Measurements from ENCODE around the gene FBLN1. TPM values are rescaled to one million over a fixed set of nuclear protein-coding genes. Genes with fewer than 3 reads are reported as not detected.

FBLN1 gene
- total and polyA plus RNA-seq, 2 of the 13 experiments (the other 11 are each of a cell fraction or from before 2014, with no cell fraction given): 37.3 to 103 TPM

DNA sequence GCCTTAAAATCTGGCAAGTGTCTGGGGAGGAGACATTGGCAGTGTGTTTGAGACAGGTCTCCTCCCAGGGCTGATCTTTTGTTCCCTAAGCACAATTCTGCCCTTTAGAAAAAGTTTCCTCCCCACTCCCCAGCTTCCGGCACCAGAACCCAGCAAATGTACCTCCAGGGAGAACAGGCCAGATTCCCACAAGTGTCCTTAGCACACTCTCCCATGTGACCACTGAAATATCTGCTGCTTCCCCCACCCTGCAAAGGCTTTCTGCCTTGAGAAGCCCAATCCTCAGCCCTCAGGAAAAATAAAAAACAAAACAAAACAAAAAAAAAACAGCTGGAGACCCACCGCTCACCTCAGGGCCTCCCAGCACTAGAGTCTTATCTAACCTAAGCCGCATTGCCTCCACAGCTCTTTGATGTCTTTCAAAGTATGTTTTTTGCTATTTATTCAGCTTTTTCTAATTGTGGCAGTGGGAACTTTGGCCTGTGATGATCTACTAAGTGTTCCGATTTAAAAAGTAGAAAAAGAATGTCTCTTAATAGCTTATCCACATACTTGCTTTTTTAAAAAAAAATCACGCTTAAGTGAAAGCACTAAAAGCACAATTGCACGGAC lies 29.0 kb upstream of the FBLN1 start (continued):
- TF ChIP-seq RORA (CRISPR knock-in tag; IDR thresholded peaks at IDR 0.05) (0 out of 2 replicates have a peak, but pooled peaks have one; percentile 37), NCOA1 (CRISPR knock-in tag; IDR thresholded peaks at IDR 0.05) (0 out of 2 replicates have a peak, but pooled peaks have one; percentile 57), ZFX (CRISPR knock-in tag; IDR thresholded peaks at IDR 0.05; ENCODE audit: low read depth) (0 out of 2 replicates have a peak, but pooled peaks have one; percentile 22), ZNF276 (CRISPR knock-in tag; IDR thresholded peaks at IDR 0.05; ENCODE audit: low read depth) (no peak), ZSCAN5A (CRISPR knock-in tag; IDR thresholded peaks at IDR 0.05; ENCODE audit: borderline replicate concordance) (no peak), SAP130 (CRISPR knock-in tag; IDR thresholded peaks at IDR 0.05; ENCODE audit: low read depth) (0 out of 2 replicates have a peak, but pooled peaks have one; percentile 9), PHF20 (CRISPR knock-in tag; IDR thresholded peaks at IDR 0.05) (no peak), MYPOP (CRISPR knock-in tag; IDR thresholded peaks at IDR 0.05) (0 out of 2 replicates have a peak, but pooled peaks have one; percentile 11), KLF11 (CRISPR knock-in tag; IDR thresholded peaks at IDR 0.05) (no peak), LCORL (IDR thresholded peaks at IDR 0.05) (no peak), LCORL (CRISPR knock-in tag; IDR thresholded peaks at IDR 0.05) (peak; percentile 34; the same call in 1 of the 2 replicates), GPBP1L1 (CRISPR knock-in tag; IDR thresholded peaks at IDR 0.05) (no peak), GATAD2A (CRISPR knock-in tag; IDR thresholded peaks at IDR 0.05) (0 out of 2 replicates have a peak, but pooled peaks have one; percentile 16)
- TF ChIP-seq, protein P1, sequence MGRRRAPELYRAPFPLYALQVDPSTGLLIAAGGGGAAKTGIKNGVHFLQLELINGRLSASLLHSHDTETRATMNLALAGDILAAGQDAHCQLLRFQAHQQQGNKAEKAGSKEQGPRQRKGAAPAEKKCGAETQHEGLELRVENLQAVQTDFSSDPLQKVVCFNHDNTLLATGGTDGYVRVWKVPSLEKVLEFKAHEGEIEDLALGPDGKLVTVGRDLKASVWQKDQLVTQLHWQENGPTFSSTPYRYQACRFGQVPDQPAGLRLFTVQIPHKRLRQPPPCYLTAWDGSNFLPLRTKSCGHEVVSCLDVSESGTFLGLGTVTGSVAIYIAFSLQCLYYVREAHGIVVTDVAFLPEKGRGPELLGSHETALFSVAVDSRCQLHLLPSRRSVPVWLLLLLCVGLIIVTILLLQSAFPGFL (CRISPR knock-in tag; IDR thresholded peaks at IDR 0.05): no peak
- TF ChIP-seq, protein P2, sequence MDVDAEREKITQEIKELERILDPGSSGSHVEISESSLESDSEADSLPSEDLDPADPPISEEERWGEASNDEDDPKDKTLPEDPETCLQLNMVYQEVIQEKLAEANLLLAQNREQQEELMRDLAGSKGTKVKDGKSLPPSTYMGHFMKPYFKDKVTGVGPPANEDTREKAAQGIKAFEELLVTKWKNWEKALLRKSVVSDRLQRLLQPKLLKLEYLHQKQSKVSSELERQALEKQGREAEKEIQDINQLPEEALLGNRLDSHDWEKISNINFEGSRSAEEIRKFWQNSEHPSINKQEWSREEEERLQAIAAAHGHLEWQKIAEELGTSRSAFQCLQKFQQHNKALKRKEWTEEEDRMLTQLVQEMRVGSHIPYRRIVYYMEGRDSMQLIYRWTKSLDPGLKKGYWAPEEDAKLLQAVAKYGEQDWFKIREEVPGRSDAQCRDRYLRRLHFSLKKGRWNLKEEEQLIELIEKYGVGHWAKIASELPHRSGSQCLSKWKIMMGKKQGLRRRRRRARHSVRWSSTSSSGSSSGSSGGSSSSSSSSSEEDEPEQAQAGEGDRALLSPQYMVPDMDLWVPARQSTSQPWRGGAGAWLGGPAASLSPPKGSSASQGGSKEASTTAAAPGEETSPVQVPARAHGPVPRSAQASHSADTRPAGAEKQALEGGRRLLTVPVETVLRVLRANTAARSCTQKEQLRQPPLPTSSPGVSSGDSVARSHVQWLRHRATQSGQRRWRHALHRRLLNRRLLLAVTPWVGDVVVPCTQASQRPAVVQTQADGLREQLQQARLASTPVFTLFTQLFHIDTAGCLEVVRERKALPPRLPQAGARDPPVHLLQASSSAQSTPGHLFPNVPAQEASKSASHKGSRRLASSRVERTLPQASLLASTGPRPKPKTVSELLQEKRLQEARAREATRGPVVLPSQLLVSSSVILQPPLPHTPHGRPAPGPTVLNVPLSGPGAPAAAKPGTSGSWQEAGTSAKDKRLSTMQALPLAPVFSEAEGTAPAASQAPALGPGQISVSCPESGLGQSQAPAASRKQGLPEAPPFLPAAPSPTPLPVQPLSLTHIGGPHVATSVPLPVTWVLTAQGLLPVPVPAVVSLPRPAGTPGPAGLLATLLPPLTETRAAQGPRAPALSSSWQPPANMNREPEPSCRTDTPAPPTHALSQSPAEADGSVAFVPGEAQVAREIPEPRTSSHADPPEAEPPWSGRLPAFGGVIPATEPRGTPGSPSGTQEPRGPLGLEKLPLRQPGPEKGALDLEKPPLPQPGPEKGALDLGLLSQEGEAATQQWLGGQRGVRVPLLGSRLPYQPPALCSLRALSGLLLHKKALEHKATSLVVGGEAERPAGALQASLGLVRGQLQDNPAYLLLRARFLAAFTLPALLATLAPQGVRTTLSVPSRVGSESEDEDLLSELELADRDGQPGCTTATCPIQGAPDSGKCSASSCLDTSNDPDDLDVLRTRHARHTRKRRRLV (CRISPR knock-in tag; IDR thresholded peaks at IDR 0.05): no peak
- TF ChIP-seq, protein P3, sequence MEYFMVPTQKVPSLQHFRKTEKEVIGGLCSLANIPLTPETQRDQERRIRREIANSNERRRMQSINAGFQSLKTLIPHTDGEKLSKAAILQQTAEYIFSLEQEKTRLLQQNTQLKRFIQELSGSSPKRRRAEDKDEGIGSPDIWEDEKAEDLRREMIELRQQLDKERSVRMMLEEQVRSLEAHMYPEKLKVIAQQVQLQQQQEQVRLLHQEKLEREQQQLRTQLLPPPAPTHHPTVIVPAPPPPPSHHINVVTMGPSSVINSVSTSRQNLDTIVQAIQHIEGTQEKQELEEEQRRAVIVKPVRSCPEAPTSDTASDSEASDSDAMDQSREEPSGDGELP (IDR thresholded peaks at IDR 0.05; ENCODE audit: borderline replicate concordance, low read depth): 0 out of 2 replicates have a peak, but pooled peaks have one; percentile 15

All from HepG2 (cell line).